Measurements from ENCODE around the gene MLF2.
A peak's percentile ranks its signal among the peaks of the same experiment; 100 is the strongest.
"Not testable (repeated sequence)": the region's sequence is repeated elsewhere in the genome, so short reads cannot be mapped to it uniquely, and the experiment has no call there.

Gene MLF2

GRCh38 chr12:6764011-6764828 lies 11.3 kb upstream of the MLF2 start:
- peak; percentile 98 for DNase-seq

- no peak for DNase-seq
Observed at GRCh38 chr12:6763380-6763779, 10.4 kb upstream of the MLF2 start.

- no peak for DNase-seq
Observed at GRCh38 chr12:6759741-6760140, 6.8 kb upstream of the MLF2 start.

- no peak for DNase-seq
Observed at GRCh38 chr12:6758506-6759095, 5.7 kb upstream of the MLF2 start.

GRCh38 chr12:6757028-6757690 lies 4.2 kb upstream of the MLF2 start:
- no peak for DNase-seq

- DNase-seq, result no peak
Observed at GRCh38 chr12:6754411-6754810, 1.5 kb upstream of the MLF2 start.

- DNase-seq, result no peak
Observed at GRCh38 chr12:6753772-6754356, 923 bp upstream of the MLF2 start.

- DNase-seq, result peak; percentile 34
Observed at GRCh38 chr12:6752167-6752920, 597 bp downstream of the MLF2 start.

- DNase-seq, result no peak
Observed at GRCh38 chr12:6751767-6752166, 1.2 kb downstream of the MLF2 start.

GRCh38 chr12:6750506-6750905 lies 2.4 kb downstream of the MLF2 start:
- no peak for DNase-seq

- DNase-seq, result no peak
Observed at GRCh38 chr12:6748761-6749160, 4.2 kb downstream of the MLF2 start.

- DNase-seq, result no peak
Observed at GRCh38 chr12:6747216-6747615, 5.7 kb downstream of the MLF2 start.

- peak; percentile 6 for DNase-seq
Observed at GRCh38 chr12:6745741-6746525, 7.0 kb downstream of the MLF2 start.

- DNase-seq, result not testable (repeated sequence)
Observed at GRCh38 chr12:6743300-6743699, 9.6 kb downstream of the MLF2 start.

- DNase-seq, result no peak
Observed at GRCh38 chr12:6742834-6743233, 10.1 kb downstream of the MLF2 start.

- DNase-seq, result not testable (repeated sequence)
Observed at GRCh38 chr12:6742080-6742479, 10.9 kb downstream of the MLF2 start.

GRCh38 chr12:6736754-6737153 lies 16.2 kb downstream of the MLF2 start:
- DNase-seq, result no peak

GRCh38 chr12:6735448-6736191 lies 17.3 kb downstream of the MLF2 start:
- DNase-seq, result peak; percentile 56

GRCh38 chr12:6734506-6735387 lies 18.2 kb downstream of the MLF2 start:
- no peak for DNase-seq

GRCh38 chr12:6730169-6730568 lies 22.8 kb downstream of the MLF2 start:
- DNase-seq, result no peak

Data from kidney glomerular epithelial cell (primary cell).